GM12864 (cell line): ENCODE data around the gene MLLT1.

ENCODE experiments used
- DNase-seq: peaks from one replicate; pipeline ENCODE4 v3.0.0-alpha.2; 2011; ENCODE audit warnings: low read depth
- H3K4me3 ChIP-seq: 2 replicates; pipeline ENCODE4 v1.5.1; 2011; ENCODE audit warnings: mild to moderate bottlenecking, low read depth, low read length, control low read depth
- TF ChIP-seq, protein P1 (sequence below): IDR thresholded peaks from 2 replicates; pipeline ENCODE4 v1.5.1; 2011; ENCODE audit warnings: low read depth, mild to moderate bottlenecking, moderate library complexity, low read length, control low read depth, inconsistent platforms; ENCODE audit errors: missing control alignments

Gene MLLT1

DNA sequence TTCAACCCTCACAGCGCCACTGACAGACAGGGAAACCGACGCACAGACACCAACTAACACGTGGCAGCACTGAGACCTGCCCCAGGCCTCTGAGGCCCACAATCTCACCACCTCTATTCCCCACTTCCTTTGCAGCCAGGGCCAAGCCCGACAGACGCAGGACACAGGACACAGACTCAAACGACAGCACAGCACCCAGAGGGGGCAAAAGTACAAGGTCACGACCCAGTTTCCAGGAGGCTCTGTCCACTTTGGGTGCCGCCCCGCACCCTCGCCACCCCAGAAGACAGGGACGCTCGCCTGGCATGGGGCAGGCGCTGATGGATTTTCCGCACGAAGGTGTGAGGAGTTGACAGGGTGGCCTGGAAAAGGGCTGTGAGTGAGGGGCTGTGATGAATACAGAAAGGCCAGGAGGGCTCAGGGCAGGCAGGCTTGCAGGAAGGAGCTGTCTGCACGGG is 48.8 kb downstream of the MLLT1 start:
- DNase-seq: no peak
- TF ChIP-seq, protein P1, sequence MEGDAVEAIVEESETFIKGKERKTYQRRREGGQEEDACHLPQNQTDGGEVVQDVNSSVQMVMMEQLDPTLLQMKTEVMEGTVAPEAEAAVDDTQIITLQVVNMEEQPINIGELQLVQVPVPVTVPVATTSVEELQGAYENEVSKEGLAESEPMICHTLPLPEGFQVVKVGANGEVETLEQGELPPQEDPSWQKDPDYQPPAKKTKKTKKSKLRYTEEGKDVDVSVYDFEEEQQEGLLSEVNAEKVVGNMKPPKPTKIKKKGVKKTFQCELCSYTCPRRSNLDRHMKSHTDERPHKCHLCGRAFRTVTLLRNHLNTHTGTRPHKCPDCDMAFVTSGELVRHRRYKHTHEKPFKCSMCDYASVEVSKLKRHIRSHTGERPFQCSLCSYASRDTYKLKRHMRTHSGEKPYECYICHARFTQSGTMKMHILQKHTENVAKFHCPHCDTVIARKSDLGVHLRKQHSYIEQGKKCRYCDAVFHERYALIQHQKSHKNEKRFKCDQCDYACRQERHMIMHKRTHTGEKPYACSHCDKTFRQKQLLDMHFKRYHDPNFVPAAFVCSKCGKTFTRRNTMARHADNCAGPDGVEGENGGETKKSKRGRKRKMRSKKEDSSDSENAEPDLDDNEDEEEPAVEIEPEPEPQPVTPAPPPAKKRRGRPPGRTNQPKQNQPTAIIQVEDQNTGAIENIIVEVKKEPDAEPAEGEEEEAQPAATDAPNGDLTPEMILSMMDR: no peak
- H3K4me3 ChIP-seq: no peak overlapping the region

DNA sequence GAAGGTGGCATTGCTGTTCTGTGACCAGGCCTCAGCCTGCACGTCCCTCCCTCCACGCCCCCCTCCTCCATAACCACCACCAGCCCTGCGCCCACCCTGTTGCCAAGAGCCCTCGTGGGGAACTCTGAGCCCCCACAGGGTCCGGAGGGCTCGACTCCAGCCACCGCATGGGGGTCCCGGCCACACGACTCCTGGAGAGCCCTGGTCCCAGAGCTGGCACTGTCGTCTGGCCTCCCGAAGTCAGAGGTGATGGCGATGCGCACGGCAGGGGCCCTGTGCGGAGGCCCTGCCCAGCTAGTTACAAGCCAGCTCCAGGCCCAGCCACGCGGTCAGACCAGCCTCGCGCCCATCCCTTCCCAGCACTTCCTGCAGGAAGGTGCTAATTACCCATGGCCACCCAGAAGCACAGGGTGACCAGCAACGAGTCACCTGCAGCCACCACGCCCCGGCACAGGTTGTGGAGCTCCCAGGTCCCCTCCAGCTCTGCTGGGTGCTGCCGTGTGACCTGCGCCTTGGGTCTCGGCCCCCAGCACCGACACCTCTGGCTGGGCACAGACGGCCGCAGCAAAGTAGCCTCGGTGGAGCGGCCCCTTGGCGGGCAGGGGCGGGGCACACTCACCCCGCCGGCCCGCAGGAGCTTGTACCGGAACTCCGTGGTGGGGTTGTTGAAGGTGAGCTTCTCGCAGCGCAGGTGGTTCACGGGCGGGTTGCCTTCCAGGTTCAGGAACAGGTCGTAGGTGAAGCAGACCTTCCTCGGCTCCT is 49.6 kb downstream of the MLLT1 start:
- H3K4me3 ChIP-seq: no peak overlapping the region
- DNase-seq: no peak
- TF ChIP-seq, protein P1: no peak

DNA sequence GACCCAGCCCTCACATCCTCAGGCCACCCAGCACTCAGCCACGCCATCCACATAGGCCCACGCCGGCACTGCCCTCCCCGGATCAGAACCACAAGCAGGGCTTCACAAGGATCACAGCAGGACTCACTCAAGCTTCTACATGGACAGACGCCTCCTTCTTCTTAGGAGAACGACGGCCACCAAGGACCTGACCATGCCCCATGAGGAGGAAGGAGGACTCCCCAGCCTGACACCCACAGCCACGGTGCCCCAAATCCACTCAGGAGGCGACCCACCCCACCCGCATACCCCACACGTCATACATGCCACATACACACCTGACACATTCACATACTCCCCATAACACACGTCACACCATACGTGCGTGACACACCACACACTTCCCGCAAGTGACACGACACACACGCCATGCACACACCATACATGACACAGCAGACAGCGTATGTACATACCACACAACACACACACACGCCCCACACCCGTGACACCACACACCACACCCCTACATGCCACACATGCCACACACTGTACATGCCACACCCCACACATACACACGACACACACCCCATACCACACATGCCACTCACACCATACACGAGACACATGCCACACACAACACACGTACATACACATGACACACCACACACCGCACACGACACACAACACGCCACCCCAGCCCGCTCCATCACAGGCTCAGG is 50.4 kb downstream of the MLLT1 start:
- TF ChIP-seq, protein P1: no peak
- no peak for DNase-seq
- H3K4me3 ChIP-seq: no peak overlapping the region

DNA sequence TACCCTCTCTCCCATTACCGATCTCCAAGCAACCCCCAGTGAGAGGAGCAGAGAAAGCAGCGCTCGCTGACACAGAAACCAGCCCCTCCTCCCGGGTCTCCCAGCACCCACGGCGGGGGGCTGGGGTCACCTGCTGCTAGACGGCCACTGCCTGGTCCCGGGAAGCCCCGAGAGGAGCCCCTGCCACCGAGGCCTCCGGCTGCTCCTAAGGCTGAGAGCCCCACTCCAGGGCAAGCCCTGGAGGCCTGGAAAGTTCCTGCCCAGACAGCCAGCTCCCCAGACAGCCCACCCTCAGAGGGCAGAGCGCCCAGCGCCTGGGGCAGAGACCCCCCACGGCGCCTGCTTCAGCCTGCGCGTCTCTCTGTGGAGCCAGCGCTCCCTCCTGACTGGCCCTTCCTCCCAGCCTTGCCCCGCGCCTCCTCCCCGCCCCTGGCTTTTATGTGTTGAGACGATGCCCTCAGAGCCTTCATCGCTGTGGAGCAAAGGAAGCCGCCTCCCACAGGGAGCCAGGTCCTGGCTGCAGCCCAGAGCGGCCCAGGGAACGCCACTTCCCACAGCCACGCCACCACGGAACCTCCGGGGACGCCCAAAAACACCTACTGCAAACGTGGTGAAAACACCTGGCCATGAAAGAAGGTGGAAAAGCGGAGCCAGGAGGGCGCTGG is 51.1 kb downstream of the MLLT1 start:
- TF ChIP-seq, protein P1: no peak
- no peak overlapping the region for H3K4me3 ChIP-seq

DNA sequence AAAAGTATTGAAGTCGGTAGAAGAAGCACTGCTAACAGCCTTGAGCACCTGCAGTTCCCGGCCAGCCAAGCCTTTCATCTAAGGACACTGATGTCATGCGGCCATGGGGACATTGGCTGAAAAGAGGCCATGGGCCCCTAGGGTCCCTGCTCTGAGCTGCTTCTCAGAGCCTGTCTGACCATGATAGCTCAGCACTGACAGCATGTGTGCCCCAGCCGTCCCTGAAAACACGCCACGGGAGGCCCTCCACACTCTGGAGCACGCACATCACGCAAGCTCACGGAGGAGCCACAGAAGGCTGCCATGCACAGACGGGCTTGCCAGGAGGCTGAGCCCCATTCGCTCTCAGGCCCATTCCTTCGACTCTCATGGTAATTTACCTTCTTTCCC is 51.8 kb downstream of the MLLT1 start:
- DNase-seq: no peak
- TF ChIP-seq, protein P1: no peak

More for the DNA sequence above, 51.1 kb downstream of the MLLT1 start:
- no peak for DNase-seq

DNA sequence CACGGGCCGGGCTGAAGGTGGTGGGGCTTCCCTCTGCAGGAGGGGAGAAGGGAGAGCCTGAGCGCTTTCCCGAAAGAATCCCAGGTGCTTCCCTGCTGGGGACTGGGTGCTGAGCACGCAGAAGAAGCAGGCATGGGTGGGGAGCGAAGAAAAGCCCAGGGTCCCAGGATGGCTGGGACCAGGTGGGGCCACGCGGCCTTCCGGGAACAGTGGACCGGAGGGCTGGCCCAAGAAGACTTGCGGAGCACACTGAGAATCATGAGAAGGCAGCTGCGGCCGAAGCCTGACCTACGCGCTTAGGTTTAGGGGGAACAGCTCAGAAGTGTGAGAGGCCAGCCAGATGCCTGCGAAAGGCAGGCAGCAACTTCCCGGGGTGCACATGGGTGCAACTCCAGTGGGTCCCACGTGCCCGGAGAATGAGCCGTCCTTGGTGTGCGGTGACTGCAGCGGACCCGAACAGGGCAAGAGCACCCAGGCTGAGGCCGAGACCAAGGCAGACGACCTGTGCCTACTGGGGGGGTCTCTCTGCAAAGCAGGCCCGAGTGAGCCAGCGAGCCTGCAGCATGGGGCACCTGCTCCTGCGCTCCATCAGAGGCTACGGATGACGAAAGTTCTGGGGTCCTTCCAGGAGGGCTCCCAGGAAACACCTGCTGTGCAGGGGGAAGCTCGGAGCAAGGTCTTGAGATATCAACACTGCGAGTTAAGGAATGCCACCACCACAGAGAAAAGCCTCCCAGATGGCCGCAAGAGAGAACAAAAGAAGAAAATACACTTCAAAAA is 52.4 kb downstream of the MLLT1 start:
- TF ChIP-seq, protein P1: no peak
- no peak overlapping the region for H3K4me3 ChIP-seq
- no peak for DNase-seq

More for the DNA sequence above, 51.8 kb downstream of the MLLT1 start:
- no peak overlapping the region for H3K4me3 ChIP-seq
